ENCODE results near the gene ARHGAP26. TPM values are rescaled to one million over a fixed set of nuclear protein-coding genes. Genes with fewer than 3 reads are reported as not detected.

Gene ARHGAP26
- total and polyA plus RNA-seq, 2 of the 4 experiments (the other 2 are of a cell fraction): 0.54 to 0.56 TPM

GRCh38 chr5:143219696-143220095 is 449.5 kb downstream of the ARHGAP26 start:
- no peaks in the 10 kb centered on the region for H3K79me1 ChIP-seq (ENCODE audit: low read depth in 1 of 2, low read length in 2 of 2)
- H3K14ac ChIP-seq (replicated peaks; ENCODE audit: low read depth, low read length): no peak overlapping the region; the same call in 1 of the 2 replicates
- no peaks in the 10 kb centered on the region for H3K27me3 ChIP-seq (ENCODE audit: control insufficient read depth, insufficient read depth, low read length)
- H2BK120ac ChIP-seq (ENCODE audit: low read depth, low read length): no peak overlapping the region
- H3K18ac ChIP-seq (ENCODE audit: low read depth, low read length): no peak overlapping the region
- POLR2A ChIA-PET (ENCODE audit: unreplicated experiment): no interaction called here
- H2AK9ac ChIP-seq (replicated peaks; ENCODE audit: low read depth, low read length, poor library complexity): no peak overlapping the region
- H4K91ac ChIP-seq (ENCODE audit: insufficient read depth, low read depth, low read length): 0 out of 2 replicates have a peak overlapping the region, but pooled peaks have one; percentile 5
- no TSS peak for BruUV-seq (replicated peaks)
- peaks cover 10% of the 10 kb centered on the region for H3K4me1 ChIP-seq (ENCODE audit: control insufficient read depth, insufficient read depth, low read length)
- no peak overlapping the region for H3K4ac ChIP-seq (ENCODE audit: low read depth, low read length)
- CTCF ChIA-PET: interaction anchor here (1.0 to 1.2 kb wide), 2 partner anchors 15 to 20 kb away, joined by 3 read pairs; no protein-coding TSS in a partner anchor
- 0 out of 2 replicates have a peak overlapping the region, but pooled peaks have one; percentile 21 for H2BK20ac ChIP-seq (ENCODE audit: low read depth, low read length)
- intact Hi-C loops (cut with micrococcal nuclease) (no loop called here), in situ Hi-C loops (cut with MboI; ENCODE audit: low sequenced_read_pairs) (no loop called here), dilution Hi-C loops (cut with HindIII; ENCODE audit: low sequenced_read_pairs, unreplicated experiment) (no loop called here)
- H3K4me3 ChIP-seq (ENCODE audit: insufficient read depth, low read depth, low read length): no peak overlapping the region
- no peak overlapping the region for H2BK5ac ChIP-seq (ENCODE audit: low read depth, low read length, poor library complexity, severe bottlenecking)
- H2BK15ac ChIP-seq (ENCODE audit: low read depth, low read length): 0 out of 3 replicates have a peak overlapping the region, but pooled peaks have one; percentile 25
- no peak overlapping the region for H2AFZ ChIP-seq (replicated peaks; ENCODE audit: low read length, poor library complexity)
- ATAC-seq (ENCODE audit: low read depth): no peak
- no peak overlapping the region for H3K23ac ChIP-seq (ENCODE audit: low read depth, low read length)
- peaks cover 13% of the 10 kb centered on the region for H3K9me1 ChIP-seq (ENCODE audit: insufficient read depth, low read length)
- H3K56ac ChIP-seq (ENCODE audit: extremely low read depth, insufficient read depth, low read length): no peak overlapping the region
- no peaks in the 10 kb centered on the region for H4K20me1 ChIP-seq (ENCODE audit: insufficient read depth, low read length)
- no peaks in the 10 kb centered on the region for H3K36me3 ChIP-seq (ENCODE audit: control insufficient read depth, insufficient read depth, low read length)
- H4K5ac ChIP-seq (ENCODE audit: low read depth, low read length): no peak overlapping the region
- no peak overlapping the region for H4K8ac ChIP-seq (ENCODE audit: low read depth in 2 of 2, low read length in 2 of 2)
- no peak overlapping the region for H2AK5ac ChIP-seq (ENCODE audit: low read depth, low read length)
- H3K9me3 ChIP-seq (ENCODE audit: control insufficient read depth, insufficient read depth, low read length): no peaks in the 10 kb centered on the region
- H3K27ac ChIP-seq (ENCODE audit: insufficient read depth, low read length): no peak overlapping the region
- H3K9ac ChIP-seq (ENCODE audit: low read depth, low read length): no peak overlapping the region
- H3K4me2 ChIP-seq (ENCODE audit: low read depth, low read length): no peak overlapping the region
- TF ChIP-seq RFX5 (IDR thresholded peaks at IDR 0.05; ENCODE audit: low read depth, low read length) (no peak), CEBPB (IDR thresholded peaks at IDR 0.05; ENCODE audit: low read depth, low read length) (no peak), CTCF (conservative IDR thresholded peaks at IDR 0.05; ENCODE audit: low read depth, low read length) (no peak), NFE2L2 (IDR thresholded peaks at IDR 0.05; ENCODE audit: low read depth, low read length) (no peak), RAD21 (IDR thresholded peaks at IDR 0.05; ENCODE audit: low read length) (no peak), POLR2A (IDR thresholded peaks at IDR 0.05; ENCODE audit: low read depth, low read length) (no peak), MXI1 (IDR thresholded peaks at IDR 0.05; ENCODE audit: borderline replicate concordance, low read depth, low read length) (peak; percentile 27; the same call in 1 of the 2 replicates)
- DNase-seq: peak; percentile 19
- WGBS, 2 experiments (ENCODE audit: extremely low coverage in 2 of 2, insufficient read length in 1 of 2): 40% methylated on average over 1 of the region's 2 CpGs; no CpG with 5 or more reads in 1 of the 2 experiments
